ENCODE results near the gene TOM1L2.

DNA sequence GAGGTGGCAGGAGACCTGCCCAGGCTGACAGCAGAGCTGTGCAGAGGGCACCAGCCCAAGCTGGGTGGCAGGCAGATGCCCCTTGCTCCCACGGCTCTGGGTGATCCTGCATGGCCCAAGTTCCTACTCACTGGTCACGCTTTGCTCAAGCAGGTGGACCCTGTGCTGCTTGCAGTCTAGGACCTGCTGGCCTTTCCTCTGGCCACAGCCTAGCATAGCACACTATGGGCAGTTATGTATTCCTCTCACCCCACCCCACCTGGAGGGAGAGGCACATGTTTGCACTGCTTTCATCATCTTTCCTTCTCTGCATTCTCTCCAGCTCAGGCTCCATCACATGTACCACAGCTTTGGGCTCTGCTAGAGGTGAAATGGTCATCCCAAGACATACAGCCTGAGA is 115.8 kb downstream of the TOM1L2 start:
- TF ChIP-seq, protein P1, sequence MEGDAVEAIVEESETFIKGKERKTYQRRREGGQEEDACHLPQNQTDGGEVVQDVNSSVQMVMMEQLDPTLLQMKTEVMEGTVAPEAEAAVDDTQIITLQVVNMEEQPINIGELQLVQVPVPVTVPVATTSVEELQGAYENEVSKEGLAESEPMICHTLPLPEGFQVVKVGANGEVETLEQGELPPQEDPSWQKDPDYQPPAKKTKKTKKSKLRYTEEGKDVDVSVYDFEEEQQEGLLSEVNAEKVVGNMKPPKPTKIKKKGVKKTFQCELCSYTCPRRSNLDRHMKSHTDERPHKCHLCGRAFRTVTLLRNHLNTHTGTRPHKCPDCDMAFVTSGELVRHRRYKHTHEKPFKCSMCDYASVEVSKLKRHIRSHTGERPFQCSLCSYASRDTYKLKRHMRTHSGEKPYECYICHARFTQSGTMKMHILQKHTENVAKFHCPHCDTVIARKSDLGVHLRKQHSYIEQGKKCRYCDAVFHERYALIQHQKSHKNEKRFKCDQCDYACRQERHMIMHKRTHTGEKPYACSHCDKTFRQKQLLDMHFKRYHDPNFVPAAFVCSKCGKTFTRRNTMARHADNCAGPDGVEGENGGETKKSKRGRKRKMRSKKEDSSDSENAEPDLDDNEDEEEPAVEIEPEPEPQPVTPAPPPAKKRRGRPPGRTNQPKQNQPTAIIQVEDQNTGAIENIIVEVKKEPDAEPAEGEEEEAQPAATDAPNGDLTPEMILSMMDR (IDR thresholded peaks at IDR 0.05; ENCODE audit: poor library complexity) = no peak
- no peak for TF ChIP-seq EZH2phosphoT487 (IDR thresholded peaks at IDR 0.05; ENCODE audit: low read depth, severe bottlenecking, unreplicated experiment)
- no peak for TF ChIP-seq EZH2 (IDR thresholded peaks at IDR 0.05; ENCODE audit: borderline replicate concordance)
